Islet of Langerhans (tissue), 1 donor: Measurements from ENCODE around the gene PALD1.
"Not testable (repeated sequence)": the region's sequence is repeated elsewhere in the genome, so short reads cannot be mapped to it uniquely, and the experiment has no call there.

Source experiments
- FAIRE-seq: peaks from one replicate; lab custom pipeline; 2011; peaks lifted over from hg19 to GRCh38; lab: Jason Lieb, UNC

Gene PALD1

GRCh38 chr10:70482982-70483760, 4.6 kb downstream of the PALD1 start:
- FAIRE-seq, result no peak

- not testable (repeated sequence) for FAIRE-seq
These were observed 5.3 kb downstream of the PALD1 start for GRCh38 chr10:70483872-70484271.

GRCh38 chr10:70487824-70488223, 9.3 kb downstream of the PALD1 start:
- FAIRE-seq, result no peak

- no peak for FAIRE-seq
These were observed 11.6 kb downstream of the PALD1 start for GRCh38 chr10:70490142-70490541.

- FAIRE-seq, result no peak
These were observed 13.0 kb downstream of the PALD1 start for GRCh38 chr10:70491614-70492013.

GRCh38 chr10:70492786-70493659, 14.5 kb downstream of the PALD1 start:
- FAIRE-seq, result no peak

GRCh38 chr10:70493660-70494234, 15.2 kb downstream of the PALD1 start:
- no peak for FAIRE-seq

- FAIRE-seq, result no peak
These were observed 16.0 kb downstream of the PALD1 start for GRCh38 chr10:70494536-70494935.

GRCh38 chr10:70494966-70495365, 16.4 kb downstream of the PALD1 start:
- no peak for FAIRE-seq

- no peak for FAIRE-seq
These were observed 17.2 kb downstream of the PALD1 start for GRCh38 chr10:70495691-70496261.

- FAIRE-seq, result no peak
These were observed 18.0 kb downstream of the PALD1 start for GRCh38 chr10:70496341-70497119.

- no peak for FAIRE-seq
These were observed 18.6 kb downstream of the PALD1 start for GRCh38 chr10:70497120-70497545.

- FAIRE-seq, result no peak
These were observed 20.6 kb downstream of the PALD1 start for GRCh38 chr10:70498970-70499835.

- FAIRE-seq, result no peak
These were observed 21.2 kb downstream of the PALD1 start for GRCh38 chr10:70499836-70500167.

- no peak for FAIRE-seq
These were observed 21.8 kb downstream of the PALD1 start for GRCh38 chr10:70500368-70500767.

GRCh38 chr10:70500812-70501301, 22.3 kb downstream of the PALD1 start:
- FAIRE-seq, result no peak

- no peak for FAIRE-seq
These were observed 23.8 kb downstream of the PALD1 start for GRCh38 chr10:70502406-70502805.

GRCh38 chr10:70503776-70504175, 25.2 kb downstream of the PALD1 start:
- no peak for FAIRE-seq

GRCh38 chr10:70504521-70505358, 26.2 kb downstream of the PALD1 start:
- FAIRE-seq, result no peak

- FAIRE-seq, result no peak
These were observed 27.3 kb downstream of the PALD1 start for GRCh38 chr10:70505908-70506307.
